OCI-LY3 (cell line): Measurements from ENCODE around the gene MAGEC2.

Experiments
- H2AFZ ChIP-seq: fragments of 200-600, 300-600 bp; shearing (Covaris generic); 2 replicates; pipeline ENCODE4 v1.6.0; 2014; ENCODE audit warnings: antibody characterized with exemption, low read depth, low read length
- H3K27ac ChIP-seq: fragments of 200-600, 300-600 bp; sonication (generic); 2 replicates; pipeline ENCODE4 v1.5.1; 2014; ENCODE audit warnings: mild to moderate bottlenecking, low read length, moderate library complexity, mixed read lengths
- H3K27me3 ChIP-seq: fragments of 200-600, 300-600 bp; sonication (generic); 2 replicates; pipeline ENCODE4 v1.6.1; 2014; ENCODE audit warnings: low read depth, low read length, mixed read lengths
- H3K36me3 ChIP-seq: fragments of 200-600, 300-600 bp; sonication (generic); replicated peaks from 2 replicates; pipeline ENCODE3; 2014; ENCODE audit warnings: low read depth, low read length, mixed read lengths
- H3K4me1 ChIP-seq: fragments of 300-600, 200-600 bp; sonication (generic); 2 replicates; pipeline ENCODE4 v1.6.1; 2014; ENCODE audit warnings: low read length, mixed read lengths
- H3K4me2 ChIP-seq: fragments of 200-600, 300-600 bp; sonication (generic); 2 replicates; pipeline ENCODE4 v1.6.1; 2014; ENCODE audit warnings: low read length, mixed read lengths
- H3K4me3 ChIP-seq: fragments of 300-600, 200-600 bp; sonication (generic); 2 replicates; pipeline ENCODE4 v1.5.1; 2014; ENCODE audit warnings: antibody characterized with exemption, mild to moderate bottlenecking, low read length, moderate library complexity
- H3K79me2 ChIP-seq: fragments of 300-600, 200-600 bp; shearing (Covaris generic); 2 replicates; pipeline ENCODE4 v1.6.1; 2014; ENCODE audit warnings: mild to moderate bottlenecking, low read length, mixed read lengths
- H3K9ac ChIP-seq: fragments of 300-600, 200-600 bp; shearing (Covaris generic); 2 replicates; pipeline ENCODE4 v1.6.0; 2014; ENCODE audit warnings: mild to moderate bottlenecking, low read length, moderate library complexity
- H3K9me3 ChIP-seq: fragments of 200-600, 300-600 bp; shearing (Covaris generic); 2 replicates; pipeline ENCODE4 v1.6.1; 2014; ENCODE audit warnings: low read length, mixed read lengths; ENCODE audit not compliant: insufficient read depth
- H4K20me1 ChIP-seq: fragments of 200-600, 300-600 bp; sonication (generic); 2 replicates; pipeline ENCODE4 v1.6.1; 2016; ENCODE audit warnings: low read length, mixed read lengths; ENCODE audit not compliant: insufficient read depth
- EZH2phosphoT487 ChIP-seq: fragments of 200-600 bp; shearing (Covaris generic); IDR thresholded peaks from 2 replicates; pipeline ENCODE4 v1.6.1; 2018; ENCODE audit warnings: antibody characterized with exemption, mixed run types, low read depth
- TF ChIP-seq, protein P1 (sequence below): fragments of 200-600, 300-600 bp; sonication (generic); IDR thresholded peaks from 2 replicates; pipeline ENCODE4 v1.5.1; 2014; ENCODE audit warnings: antibody characterized with exemption, low read length, low read depth

The MAGEC2 gene

DNA sequence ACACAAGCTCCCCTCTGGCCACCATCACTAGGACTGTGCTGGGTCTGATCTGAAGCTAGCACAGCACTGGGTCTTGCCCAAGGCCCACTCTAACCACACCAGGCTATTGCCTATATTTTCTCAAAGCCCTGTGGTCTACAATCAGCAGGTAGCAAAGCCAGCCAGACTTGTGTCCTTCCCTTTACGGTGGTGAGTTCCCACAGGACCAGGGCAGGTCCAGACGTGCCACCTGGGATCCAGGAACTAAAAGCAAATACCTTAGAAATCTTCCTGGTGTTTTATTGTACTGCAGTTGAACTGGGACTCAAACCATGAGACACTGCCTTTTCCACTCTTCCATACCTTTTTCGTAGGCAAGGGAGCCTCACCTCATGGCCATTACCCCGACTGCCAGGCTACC is 9.0 kb upstream of the MAGEC2 start:
- no peaks in the 10 kb centered on the region for H3K36me3 ChIP-seq
- no peak overlapping the region for H2AFZ ChIP-seq
- no peak overlapping the region for H3K27ac ChIP-seq
- H3K79me2 ChIP-seq, result no peaks in the 10 kb centered on the region
- H4K20me1 ChIP-seq, result no peaks in the 10 kb centered on the region
- H3K27me3 ChIP-seq, result no peaks in the 10 kb centered on the region
- no peak overlapping the region for H3K4me3 ChIP-seq
- H3K4me2 ChIP-seq, result no peak overlapping the region
- no peaks in the 10 kb centered on the region for H3K4me1 ChIP-seq
- no peaks in the 10 kb centered on the region for H3K9me3 ChIP-seq
- TF ChIP-seq, protein P1, sequence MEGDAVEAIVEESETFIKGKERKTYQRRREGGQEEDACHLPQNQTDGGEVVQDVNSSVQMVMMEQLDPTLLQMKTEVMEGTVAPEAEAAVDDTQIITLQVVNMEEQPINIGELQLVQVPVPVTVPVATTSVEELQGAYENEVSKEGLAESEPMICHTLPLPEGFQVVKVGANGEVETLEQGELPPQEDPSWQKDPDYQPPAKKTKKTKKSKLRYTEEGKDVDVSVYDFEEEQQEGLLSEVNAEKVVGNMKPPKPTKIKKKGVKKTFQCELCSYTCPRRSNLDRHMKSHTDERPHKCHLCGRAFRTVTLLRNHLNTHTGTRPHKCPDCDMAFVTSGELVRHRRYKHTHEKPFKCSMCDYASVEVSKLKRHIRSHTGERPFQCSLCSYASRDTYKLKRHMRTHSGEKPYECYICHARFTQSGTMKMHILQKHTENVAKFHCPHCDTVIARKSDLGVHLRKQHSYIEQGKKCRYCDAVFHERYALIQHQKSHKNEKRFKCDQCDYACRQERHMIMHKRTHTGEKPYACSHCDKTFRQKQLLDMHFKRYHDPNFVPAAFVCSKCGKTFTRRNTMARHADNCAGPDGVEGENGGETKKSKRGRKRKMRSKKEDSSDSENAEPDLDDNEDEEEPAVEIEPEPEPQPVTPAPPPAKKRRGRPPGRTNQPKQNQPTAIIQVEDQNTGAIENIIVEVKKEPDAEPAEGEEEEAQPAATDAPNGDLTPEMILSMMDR, result no peak
- TF ChIP-seq EZH2phosphoT487, result no peak
- no peak overlapping the region for H3K9ac ChIP-seq

DNA sequence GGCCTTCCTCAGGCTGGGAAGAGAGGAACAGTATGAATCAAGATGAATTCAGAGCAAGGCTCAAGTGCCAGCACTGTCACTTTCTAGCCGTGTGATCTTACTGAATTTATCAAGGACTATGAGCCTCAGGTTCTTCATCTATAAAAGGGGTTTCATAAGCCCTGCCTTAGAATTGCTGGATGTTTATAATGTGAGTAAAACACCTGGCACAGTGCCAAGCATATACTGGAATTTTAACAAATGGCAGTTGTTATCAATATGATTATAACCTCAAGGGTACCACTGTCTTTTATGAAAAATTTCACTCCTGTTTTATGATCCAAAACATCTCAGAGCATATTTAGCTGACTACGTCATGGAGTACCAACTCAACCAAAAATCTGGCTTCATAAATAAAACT is 4.0 kb downstream of the MAGEC2 start:
- Histone ChIP-seq H3K9me3 (no peaks in the 10 kb centered on the region), H3K27ac (no peak overlapping the region), H2AFZ (no peak overlapping the region), H4K20me1 (no peaks in the 10 kb centered on the region), H3K27me3 (no peaks in the 10 kb centered on the region), H3K79me2 (no peaks in the 10 kb centered on the region), H3K4me1 (no peaks in the 10 kb centered on the region), H3K4me3 (no peak overlapping the region), H3K4me2 (no peak overlapping the region), H3K9ac (no peak overlapping the region), H3K36me3 (no peaks in the 10 kb centered on the region)
- TF ChIP-seq EZH2phosphoT487, result no peak
- TF ChIP-seq, protein P1, result no peak

DNA sequence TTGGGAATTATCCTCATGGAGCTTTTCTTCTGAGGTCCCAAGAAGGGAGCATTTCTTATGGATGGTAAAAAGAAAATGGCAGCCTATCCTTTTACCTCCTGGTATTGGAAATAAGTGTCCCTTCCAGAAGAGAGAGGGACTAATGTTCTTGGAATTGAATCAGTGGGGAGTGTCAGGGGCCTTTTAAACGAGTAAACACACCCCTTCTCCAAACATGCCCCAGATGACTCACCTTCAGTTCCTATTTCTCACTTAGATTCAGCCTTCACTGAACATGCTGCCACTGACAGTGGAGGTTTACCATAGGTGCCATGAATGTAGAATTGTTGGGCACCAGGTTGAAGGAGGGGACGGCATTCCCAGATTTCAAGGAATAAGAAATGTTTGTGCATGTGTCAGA is 19.0 kb downstream of the MAGEC2 start:
- Histone ChIP-seq H3K9ac (no peak overlapping the region), H3K79me2 (no peaks in the 10 kb centered on the region), H3K4me3 (0 out of 2 replicates have a peak overlapping the region, but pooled peaks have one; percentile 7), H3K4me2 (peak overlapping the region; percentile 41), H3K36me3 (no peaks in the 10 kb centered on the region), H4K20me1 (no peaks in the 10 kb centered on the region), H3K27me3 (no peaks in the 10 kb centered on the region), H3K4me1 (peaks cover 29% of the 10 kb centered on the region), H3K27ac (peak overlapping the region; percentile 61), H3K9me3 (no peaks in the 10 kb centered on the region), H2AFZ (no peak overlapping the region)
- TF ChIP-seq EZH2phosphoT487, result no peak
- TF ChIP-seq, protein P1, result no peak

DNA sequence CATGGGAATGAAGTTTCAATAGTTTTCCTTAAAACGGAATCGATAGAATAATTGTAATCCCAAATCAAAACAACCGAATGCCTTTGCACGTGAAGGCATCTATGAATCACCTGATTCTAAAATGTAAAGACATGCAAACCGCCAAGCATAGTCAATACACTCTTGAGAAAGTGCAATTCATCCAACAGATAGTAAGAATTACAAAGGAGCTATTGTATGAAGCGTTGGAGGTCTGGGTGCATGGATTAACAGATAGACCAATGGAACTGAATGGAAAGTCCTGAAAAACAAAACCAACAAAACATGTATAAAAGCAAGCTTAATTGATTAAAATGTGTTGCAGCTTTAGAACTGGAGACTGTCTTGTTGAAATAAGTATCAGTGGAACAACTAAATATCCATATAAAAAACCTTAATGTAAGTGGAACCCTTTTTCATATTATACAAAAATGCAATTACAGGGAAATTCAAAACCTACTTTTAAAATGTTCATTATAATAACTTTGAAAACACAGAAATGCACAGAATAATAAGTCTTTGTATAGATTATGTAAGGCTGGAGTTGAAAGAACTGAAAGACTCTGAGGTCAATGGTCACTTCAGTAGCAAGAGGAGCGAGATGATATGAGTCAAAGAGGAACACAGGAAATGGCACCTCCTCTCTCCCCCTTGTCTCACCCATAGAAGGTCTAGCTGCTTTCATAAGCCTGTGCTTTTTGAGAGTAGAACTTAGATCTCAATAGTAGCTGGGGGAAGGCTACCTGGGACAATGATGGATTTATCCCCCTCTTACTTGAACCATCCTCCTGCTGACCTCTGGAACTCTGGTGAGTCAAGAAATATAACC is 20.1 kb downstream of the MAGEC2 start:
- no peak for TF ChIP-seq EZH2phosphoT487
- TF ChIP-seq, protein P1, result no peak
- H3K27me3 ChIP-seq, result no peaks in the 10 kb centered on the region

More for the DNA sequence above, 20.1 kb downstream of the MAGEC2 start:
- Histone ChIP-seq H3K9ac (no peak overlapping the region), H3K79me2 (no peaks in the 10 kb centered on the region), H3K27ac (peak overlapping the region; percentile 50), H4K20me1 (no peaks in the 10 kb centered on the region), H3K4me1 (peaks cover 29% of the 10 kb centered on the region), H3K4me3 (no peak overlapping the region), H3K36me3 (no peaks in the 10 kb centered on the region), H3K9me3 (no peaks in the 10 kb centered on the region), H3K4me2 (peak overlapping the region; percentile 30; the same call in 1 of the 2 replicates), H2AFZ (no peak overlapping the region)
